Skeletal muscle cell (primary cell): Measurements from ENCODE around the gene RNF31.
A peak's percentile ranks its signal among the peaks of the same experiment; 100 is the strongest.

Experiments used
- DNase-seq: peaks from one replicate; pipeline ENCODE4 v3.0.0-alpha.2; 2010; ENCODE audit warnings: low read depth
- H3K4me3 ChIP-seq: 2 replicates; pipeline ENCODE4 v1.5.1; 2011; ENCODE audit warnings: low read depth, mild to moderate bottlenecking, control low read depth, low read length, moderate library complexity

RNF31 gene

DNA sequence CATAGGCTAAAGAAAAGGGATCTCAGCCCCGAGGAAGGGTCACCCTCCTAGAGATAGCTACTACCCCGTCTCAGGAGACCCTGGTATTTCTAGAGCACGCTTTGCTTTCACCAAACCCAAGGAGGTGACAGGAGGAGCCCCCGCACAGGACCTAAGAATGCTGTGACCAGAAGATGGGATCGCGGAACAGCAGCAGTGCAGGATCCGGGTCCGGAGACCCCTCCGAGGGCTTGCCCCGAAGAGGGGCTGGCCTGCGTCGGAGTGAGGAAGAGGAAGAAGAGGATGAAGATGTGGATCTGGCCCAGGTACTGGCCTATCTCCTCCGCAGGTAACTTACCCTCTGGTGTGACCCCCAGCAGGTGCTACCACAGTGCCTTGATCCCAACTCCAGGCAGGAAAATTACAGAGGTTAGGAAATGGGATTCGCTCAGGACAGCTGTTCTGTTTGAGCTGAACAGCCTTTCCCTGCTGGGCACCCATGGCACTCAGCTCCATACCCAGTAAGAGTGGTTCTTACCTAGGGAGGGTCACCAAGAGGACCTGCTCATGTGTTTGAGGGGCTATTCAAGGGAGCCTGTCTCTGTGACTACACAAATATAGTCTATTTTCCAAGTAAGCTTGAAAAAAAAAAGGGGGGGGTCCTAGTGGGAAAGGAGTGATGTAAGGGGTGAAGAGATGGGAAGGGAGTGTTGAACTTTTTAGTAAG, 31.7 kb upstream of the RNF31 start:
- DNase-seq: no peak
- peak overlapping the region; percentile 82 for H3K4me3 ChIP-seq

GRCh38 chr14:24116128-24116814, 31.0 kb upstream of the RNF31 start:
- DNase-seq: no peak
- no peak overlapping the region for H3K4me3 ChIP-seq

- DNase-seq: no peak
- no peak overlapping the region for H3K4me3 ChIP-seq
These were observed 30.1 kb upstream of the RNF31 start for GRCh38 chr14:24117179-24117578.

- no peak for DNase-seq
- no peak overlapping the region for H3K4me3 ChIP-seq
These were observed 27.6 kb upstream of the RNF31 start for GRCh38 chr14:24119691-24120090.

GRCh38 chr14:24121210-24121609, 26.1 kb upstream of the RNF31 start:
- no peak overlapping the region for H3K4me3 ChIP-seq
- DNase-seq: no peak

DNA sequence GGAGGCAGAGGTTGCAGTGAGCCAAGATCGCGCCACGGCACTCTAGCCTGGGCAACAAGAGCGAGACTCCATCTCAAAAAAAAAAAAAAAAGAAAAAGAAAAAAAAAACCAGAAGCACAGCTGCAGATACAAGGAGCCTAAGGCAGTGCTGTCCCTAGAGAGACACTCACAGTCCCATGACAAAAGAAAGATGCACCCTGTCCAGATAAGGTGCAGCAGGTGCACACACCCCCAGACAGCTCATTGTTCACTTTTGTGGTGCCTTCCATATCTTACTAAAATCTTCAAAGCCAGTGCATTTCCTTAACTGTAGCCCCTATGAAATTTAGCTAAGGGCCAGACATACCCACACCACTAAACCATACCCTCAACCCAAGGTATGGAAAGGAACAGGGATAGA, 24.9 kb upstream of the RNF31 start:
- DNase-seq: no peak
- H3K4me3 ChIP-seq: no peak overlapping the region

DNA sequence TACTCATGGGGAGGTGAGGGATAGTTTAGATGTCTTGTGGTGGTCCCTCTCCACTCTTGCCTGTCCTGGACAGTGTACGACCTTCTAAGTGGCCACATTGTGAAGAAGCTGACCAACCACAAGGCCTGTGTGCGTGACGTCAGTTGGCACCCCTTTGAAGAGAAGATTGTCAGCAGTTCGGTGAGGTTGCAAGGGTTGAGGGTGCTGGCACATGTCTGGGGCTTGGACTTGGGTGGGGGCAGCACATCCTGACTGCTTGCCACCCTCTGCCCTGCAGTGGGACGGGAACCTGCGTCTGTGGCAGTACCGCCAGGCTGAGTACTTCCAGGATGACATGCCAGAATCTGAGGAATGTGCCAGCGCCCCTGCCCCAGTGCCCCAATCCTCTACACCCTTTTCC, 24.4 kb upstream of the RNF31 start:
- DNase-seq: no peak
- H3K4me3 ChIP-seq: no peak overlapping the region

- H3K4me3 ChIP-seq: no peak overlapping the region
- no peak for DNase-seq
These were observed 23.6 kb upstream of the RNF31 start for GRCh38 chr14:24123424-24124417.

DNA sequence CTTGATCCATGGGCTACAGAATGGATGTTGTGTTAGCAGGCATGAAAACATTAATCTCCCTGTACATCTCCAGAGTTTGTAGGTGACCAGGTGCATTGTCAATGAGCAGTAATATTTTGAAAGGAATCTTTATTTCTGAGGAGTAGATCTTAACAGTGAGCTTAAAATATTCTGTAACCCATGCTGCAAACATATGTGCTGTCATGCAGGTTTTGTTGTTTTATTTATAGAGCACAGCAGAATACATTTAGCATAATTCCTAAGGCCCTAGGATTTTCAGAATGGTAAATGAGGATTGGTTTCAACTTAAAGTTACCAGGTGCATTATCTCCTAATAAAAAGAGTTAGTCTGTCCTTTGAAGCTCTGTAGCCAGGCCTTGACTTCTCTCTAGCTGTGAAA, 20.4 kb upstream of the RNF31 start:
- H3K4me3 ChIP-seq: no peak overlapping the region
- no peak for DNase-seq

GRCh38 chr14:24127673-24128072, 19.6 kb upstream of the RNF31 start:
- no peak for DNase-seq
- H3K4me3 ChIP-seq: no peak overlapping the region

DNA sequence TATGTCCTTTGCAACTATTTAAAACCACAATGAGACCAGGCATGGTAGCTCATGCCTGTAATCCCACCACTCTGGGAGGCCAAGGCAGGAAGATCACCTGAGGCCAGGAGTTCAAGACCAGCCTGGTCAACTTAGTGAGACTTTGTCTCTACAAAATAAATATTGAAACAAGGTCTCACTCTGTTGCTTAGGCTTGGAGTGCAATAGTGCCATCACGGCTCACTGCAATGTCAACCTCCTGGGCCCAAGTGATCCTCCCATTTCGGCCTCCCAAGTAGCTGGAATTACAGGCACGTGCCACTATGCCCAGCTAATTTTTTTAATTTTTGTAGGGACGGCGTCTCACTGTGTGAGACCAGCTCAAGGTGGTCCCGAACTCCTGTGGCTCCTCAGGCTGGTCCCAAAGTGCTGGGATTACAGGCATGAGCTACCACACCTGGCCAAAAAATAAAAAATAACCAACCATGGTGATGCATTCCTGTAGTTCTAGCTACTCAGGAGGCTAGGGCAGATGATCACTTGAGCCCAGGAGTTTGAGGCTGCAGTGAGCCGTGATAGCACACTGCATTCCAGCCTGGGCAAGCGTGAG, 17.8 kb upstream of the RNF31 start:
- no peak for DNase-seq
- H3K4me3 ChIP-seq: no peak overlapping the region

- peak within 1 kb of the TSS; percentile 38 for H3K4me3 ChIP-seq
- DNase-seq: no peak
These were observed 16.9 kb upstream of the RNF31 start, which contains the start of gene FITM1 for GRCh38 chr14:24130380-24130716. Gene FITM1 (plus strand): TSS chr14:24130659. CDS start chr14:24131564, 905 bp downstream.

DNA sequence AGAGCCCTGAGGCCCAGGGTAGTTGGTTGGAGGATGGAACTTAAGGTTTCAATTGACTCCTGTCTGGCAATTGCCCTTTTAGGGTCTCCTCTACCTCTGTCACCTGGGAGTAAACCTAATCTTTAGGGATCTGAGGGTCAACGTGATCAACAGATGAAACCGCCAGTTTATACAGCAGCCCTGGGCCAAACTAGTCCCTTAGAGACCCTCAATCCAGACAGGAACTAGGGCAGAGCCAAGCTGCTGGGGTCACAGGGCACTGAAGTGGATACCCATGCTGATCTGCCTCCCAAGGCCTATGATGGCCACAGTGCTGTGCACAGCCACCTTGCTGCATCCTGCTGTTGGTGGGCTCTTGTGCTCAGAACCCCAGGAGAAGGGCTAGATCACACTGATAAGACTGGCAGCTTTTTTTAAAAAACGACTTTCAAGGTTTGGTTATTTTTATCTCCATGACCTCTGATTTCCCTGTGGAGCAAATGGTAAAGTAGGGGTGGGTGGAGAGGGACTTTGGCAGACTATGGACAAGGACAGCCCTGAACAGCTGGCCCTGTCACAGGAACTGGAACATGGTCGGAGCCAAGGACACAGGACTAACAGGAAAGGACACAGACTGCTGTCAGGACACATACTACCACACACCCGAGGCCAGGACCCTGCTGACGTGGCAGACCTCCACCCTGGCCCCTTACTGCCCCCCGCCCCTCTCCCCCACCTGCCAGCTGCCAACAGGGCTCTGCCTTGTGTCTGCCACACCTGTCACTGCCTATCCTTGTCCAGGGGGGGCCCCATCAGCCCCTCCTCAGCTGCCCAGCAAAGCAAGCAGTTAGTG, 16.4 kb upstream of the RNF31 start:
- H3K4me3 ChIP-seq: no peak overlapping the region
- peak; percentile 50 for DNase-seq

- DNase-seq: no peak
- peak overlapping the region; percentile 38 for H3K4me3 ChIP-seq
These were observed 15.7 kb upstream of the RNF31 start for GRCh38 chr14:24131549-24131966.

DNA sequence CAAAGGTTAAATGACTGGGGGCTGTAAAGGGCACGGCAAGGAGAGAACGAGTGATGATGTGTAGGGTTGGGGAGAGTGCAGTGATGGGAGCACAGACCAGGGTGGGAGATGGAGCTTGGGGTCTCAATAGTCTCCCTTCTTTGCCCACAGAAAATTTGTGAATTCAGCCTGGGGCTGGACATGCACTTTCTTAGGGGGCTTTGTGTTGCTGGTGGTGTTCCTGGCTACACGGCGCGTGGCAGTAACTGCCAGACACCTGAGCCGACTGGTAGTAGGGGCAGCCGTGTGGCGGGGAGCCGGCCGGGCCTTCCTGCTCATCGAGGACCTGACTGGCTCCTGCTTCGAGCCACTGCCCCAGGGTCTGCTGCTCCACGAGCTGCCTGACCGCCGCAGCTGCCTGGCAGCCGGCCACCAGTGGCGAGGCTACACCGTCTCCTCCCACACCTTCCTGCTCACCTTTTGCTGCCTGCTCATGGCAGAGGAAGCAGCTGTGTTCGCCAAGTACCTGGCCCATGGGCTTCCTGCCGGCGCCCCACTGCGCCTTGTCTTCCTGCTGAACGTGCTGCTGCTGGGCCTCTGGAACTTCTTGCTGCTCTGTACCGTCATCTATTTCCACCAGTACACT, 15.1 kb upstream of the RNF31 start:
- H3K4me3 ChIP-seq: peak overlapping the region; percentile 38
- DNase-seq: no peak

- no peak for DNase-seq
- no peak overlapping the region for H3K4me3 ChIP-seq
These were observed 14.3 kb upstream of the RNF31 start for GRCh38 chr14:24132976-24133375.

- no peak for DNase-seq
- no peak overlapping the region for H3K4me3 ChIP-seq
These were observed 13.6 kb upstream of the RNF31 start for GRCh38 chr14:24133735-24134134.

DNA sequence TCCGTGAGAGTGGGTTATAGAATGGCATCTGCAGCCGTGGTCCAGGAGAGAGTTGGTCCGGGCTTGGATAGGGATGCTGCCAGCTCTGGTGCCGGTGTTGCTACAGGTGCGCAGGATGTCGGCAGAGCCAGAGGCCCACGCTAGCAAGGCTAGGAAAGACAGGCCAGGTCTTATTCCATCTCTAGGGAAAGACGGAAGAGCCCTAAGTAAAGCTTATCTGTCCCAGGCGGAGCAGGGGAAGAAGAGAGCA, 11.8 kb upstream of the RNF31 start:
- no peak for DNase-seq

More for the DNA sequence above, 11.8 kb upstream of the RNF31 start:
- peak overlapping the region; percentile 85 for H3K4me3 ChIP-seq
